22Rv1 (cell line): ENCODE results near the gene PBX2.

Source experiments
- H3K27ac ChIP-seq: fragments of 450-650 bp; 2 replicates; pipeline ENCODE4 v1.5.1; 2017
- CTCF ChIP-seq: fragments of 450-650 bp; IDR thresholded peaks from 2 replicates; pipeline ENCODE4 v1.5.1; 2017; ENCODE audit warnings: mild to moderate bottlenecking
- ZFX ChIP-seq: fragments of 450-650 bp; IDR thresholded peaks from 2 replicates; pipeline ENCODE4 v1.6.1; 2017; ENCODE audit warnings: antibody characterized with exemption, borderline replicate concordance

PBX2 gene

GRCh38 chr6:32154514-32155161 is 35.4 kb downstream of the PBX2 start:
- H3K27ac ChIP-seq: peak overlapping the region; percentile 86
- TF ChIP-seq ZFX (no peak), CTCF (peak; percentile 83)

- H3K27ac ChIP-seq: peak within 1 kb of the TSS; percentile 86
- TF ChIP-seq CTCF: no peak
- TF ChIP-seq ZFX: no peak
Measured at GRCh38 chr6:32153564-32154513, 36.2 kb downstream of the PBX2 start, which contains the start of gene PPT2. Gene PPT2 (plus strand): TSS chr6:32154141. CDS start chr6:32154595, 454 bp downstream.

- H3K27ac ChIP-seq: peak overlapping the region; percentile 86
- TF ChIP-seq CTCF: no peak
- TF ChIP-seq ZFX: no peak
Measured at GRCh38 chr6:32152769-32153563, 37.0 kb downstream of the PBX2 start.

GRCh38 chr6:32151863-32152768 is 37.9 kb downstream of the PBX2 start, which contains the start of gene PRRT1:
Gene PRRT1 (minus strand): TSS chr6:32151939. CDS start chr6:32151827, 112 bp downstream.
- H3K27ac ChIP-seq: peak within 1 kb of the TSS; percentile 86
- TF ChIP-seq ZFX: no peak
- no peak for TF ChIP-seq CTCF

- no peak for TF ChIP-seq CTCF
- TF ChIP-seq ZFX: no peak
- H3K27ac ChIP-seq: no peak overlapping the region
Measured at GRCh38 chr6:32151181-32151862, 38.7 kb downstream of the PBX2 start.
